Hepatic stellate cell (primary cell): ENCODE results near the gene IZUMO1R.
"Not testable (repeated sequence)": the region's sequence is repeated elsewhere in the genome, so short reads cannot be mapped to it uniquely, and the experiment has no call there.

Source experiments
- DNase-seq: peaks from one replicate; pipeline ENCODE4 v3.0.0; 2011; ENCODE audit warnings: low spot score

The IZUMO1R gene

DNA sequence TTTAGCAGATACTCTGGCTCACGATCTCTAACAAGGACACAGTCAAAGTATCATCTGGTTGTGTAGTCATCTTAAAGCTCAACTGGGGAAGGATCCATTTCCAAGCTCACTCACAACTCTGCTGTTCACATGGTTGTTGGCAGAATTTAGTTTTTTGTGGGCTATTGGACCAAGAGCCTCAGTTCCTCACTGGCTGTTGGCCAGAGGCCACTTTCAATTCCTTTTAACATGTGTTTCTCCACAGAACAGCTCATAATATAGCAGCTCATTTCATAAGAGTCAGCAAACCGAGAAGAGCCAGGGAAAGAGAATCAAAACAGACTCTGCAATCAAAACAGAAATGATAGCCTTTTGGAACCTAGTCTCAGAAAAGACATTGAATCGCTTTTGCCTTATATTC is 22.6 kb downstream of the IZUMO1R start:
- no peak for DNase-seq

DNA sequence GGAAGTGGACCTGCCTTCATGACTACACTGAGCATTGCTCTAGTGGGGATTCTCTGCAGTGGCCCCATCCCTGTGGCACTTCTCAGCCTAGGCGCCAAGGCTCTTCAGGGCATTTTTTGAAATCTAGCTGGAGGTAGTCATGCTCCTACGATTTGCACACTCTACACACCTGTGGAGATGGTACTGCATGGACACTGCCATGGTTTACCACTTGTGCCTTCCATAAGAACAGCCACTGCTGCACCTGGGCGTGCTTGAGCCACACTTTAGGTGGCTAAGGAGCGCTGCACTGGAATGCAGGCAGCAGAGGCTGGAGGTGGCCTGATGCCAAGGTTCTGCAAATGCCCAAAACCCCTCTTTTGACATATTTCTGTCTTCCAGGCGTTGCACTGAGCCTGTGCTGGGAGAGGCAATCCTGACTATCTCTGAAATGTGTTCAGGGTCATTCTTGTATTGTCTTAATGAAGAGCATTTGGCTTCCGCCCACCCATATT is 24.3 kb downstream of the IZUMO1R start:
- no peak for DNase-seq

DNA sequence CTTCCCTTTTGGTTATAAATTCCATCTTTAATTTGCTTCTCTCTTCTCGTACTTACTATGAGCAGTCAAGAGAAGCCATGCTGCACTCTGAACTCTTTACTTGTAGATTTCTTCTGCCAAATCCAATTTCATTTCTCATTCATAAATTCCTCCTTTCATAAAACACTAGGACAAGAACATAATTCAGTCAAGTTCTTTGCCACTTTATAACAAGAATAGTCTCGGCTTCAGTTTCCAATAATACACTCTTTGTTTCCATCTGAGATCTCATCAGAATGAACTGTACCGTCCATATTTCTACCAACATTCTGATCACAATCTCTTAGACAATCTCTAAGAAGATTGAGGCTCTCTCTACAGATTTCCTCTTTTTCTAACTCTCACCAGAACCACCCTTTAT is 25.1 kb downstream of the IZUMO1R start:
- DNase-seq: no peak

GRCh38 chr11:94330789-94331188 is 26.4 kb downstream of the IZUMO1R start:
- no peak for DNase-seq

- no peak for DNase-seq
These were observed 28.4 kb downstream of the IZUMO1R start for GRCh38 chr11:94332814-94333213.

GRCh38 chr11:94336033-94336432 is 31.7 kb downstream of the IZUMO1R start:
- no peak for DNase-seq

GRCh38 chr11:94338651-94339050 is 34.3 kb downstream of the IZUMO1R start:
- no peak for DNase-seq

DNA sequence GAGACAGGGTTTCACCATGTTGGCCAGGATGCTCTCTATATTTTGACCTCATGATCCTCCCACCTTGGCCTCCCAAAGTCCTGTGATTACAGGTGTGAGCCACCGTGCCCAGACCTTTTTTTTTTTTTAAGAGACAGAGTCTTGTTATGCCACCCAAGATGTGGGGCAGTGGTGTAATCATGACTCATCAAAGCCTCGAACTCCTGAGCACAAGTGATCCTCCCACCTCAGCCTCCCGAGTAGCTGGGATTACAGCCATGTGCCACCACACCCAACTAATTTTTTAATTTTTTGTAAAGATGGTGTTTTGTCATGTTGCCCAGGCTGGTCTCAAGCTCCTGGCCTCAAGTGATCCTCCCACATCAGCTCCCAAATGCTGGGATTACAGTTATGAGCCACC is 37.9 kb downstream of the IZUMO1R start:
- no peak for DNase-seq

- no peak for DNase-seq
These were observed 39.1 kb downstream of the IZUMO1R start for GRCh38 chr11:94343495-94343894.

DNA sequence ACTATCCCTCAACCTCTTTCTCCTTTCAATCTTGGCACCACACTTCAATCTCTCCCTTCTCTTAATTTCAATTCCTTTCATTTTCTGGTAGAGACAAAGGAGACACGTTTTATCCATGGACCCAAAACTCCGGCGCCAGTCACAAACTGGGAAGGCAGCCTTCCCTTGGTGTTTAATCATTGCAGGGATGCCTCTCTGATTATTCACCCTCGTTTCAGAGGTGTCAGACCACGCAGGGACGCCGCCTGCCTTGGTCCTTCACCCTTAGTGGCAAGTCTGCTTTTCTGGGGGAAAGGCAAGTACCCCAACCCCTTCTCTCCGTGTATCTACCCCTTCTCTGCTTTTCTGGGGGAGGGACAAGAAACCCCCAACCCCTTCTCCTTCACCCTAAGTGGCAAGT is 41.9 kb downstream of the IZUMO1R start:
- DNase-seq: not testable (repeated sequence)

GRCh38 chr11:94350850-94351563 is 46.6 kb downstream of the IZUMO1R start:
- DNase-seq: not testable (repeated sequence)
